HFFc6 (cell line): ENCODE data around the gene TACC2. TPM values are rescaled to one million over a fixed set of nuclear protein-coding genes. Genes with fewer than 3 reads are reported as not detected.

Experiments
- DNase-seq: peaks from one replicate; pipeline ENCODE4 v3.0.0-alpha.2; 2018
- H3K27ac Mint-ChIP-seq: 2 replicates; pipeline ENCODE4 v1.8.0; 2020; ENCODE audit warnings: mild to moderate bottlenecking, mixed read lengths
- H3K27me3 Mint-ChIP-seq: 2 replicates; pipeline ENCODE4 v1.8.0; 2021; ENCODE audit warnings: mild to moderate bottlenecking, moderate library complexity, mixed read lengths; ENCODE audit not compliant: insufficient read depth
- H3K36me3 Mint-ChIP-seq: 2 replicates; pipeline ENCODE4 v1.8.0; 2021; ENCODE audit warnings: low read depth, mixed read lengths
- H3K4me1 Mint-ChIP-seq: 2 replicates; pipeline ENCODE4 v1.8.0; 2020; ENCODE audit warnings: low read depth, mixed read lengths
- H3K4me3 Mint-ChIP-seq: 2 replicates; pipeline ENCODE4 v1.8.0; 2020; ENCODE audit warnings: mild to moderate bottlenecking, moderate library complexity, mixed read lengths
- H3K9me3 Mint-ChIP-seq: 2 replicates; pipeline ENCODE4 v1.8.0; 2020; ENCODE audit warnings: mild to moderate bottlenecking, mixed read lengths
- total RNA-seq, 6 experiments: library from RNA; stranded (reverse); fragmentation: NEBNext Ultra II Directional; extraction: Animal tissue kit (Norgen Biotek cat#: 25700); gene quantifications; 2 replicates in 1 of 6; 3 replicates in 5 of 6; pipeline ENCODE4 v1.2.3, GENCODE V29; 2021
- TF ChIP-seq, protein P1 (sequence below): fragments of 200-600 bp; sonication (generic); IDR thresholded peaks from 2 replicates; pipeline ENCODE4 v1.5.0; 2021; ENCODE audit warnings: antibody characterized with exemption, mild to moderate bottlenecking

Gene TACC2
- total RNA-seq, 6 experiments from 2014 or later, result 15.9 to 19.5 (median 17.5) TPM

DNA sequence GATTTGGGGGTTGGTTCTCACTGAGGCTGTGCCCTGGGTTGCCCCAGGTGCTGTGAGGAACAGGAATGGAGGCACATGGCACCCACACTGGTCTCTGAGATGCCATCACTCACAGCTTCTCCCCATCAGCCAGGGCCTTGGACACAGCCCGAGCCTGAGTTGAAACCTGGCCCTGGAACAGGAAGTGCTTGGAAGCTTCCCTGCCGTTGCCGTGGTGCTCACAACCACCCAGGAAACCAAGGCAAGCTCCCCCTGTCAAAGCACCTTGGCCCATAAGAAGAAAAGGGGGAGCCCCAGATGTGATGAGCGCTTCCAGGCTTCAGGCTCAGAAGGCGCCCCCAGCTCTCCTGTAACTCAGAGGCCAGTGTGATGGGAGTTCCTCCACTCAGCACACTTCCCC is 282.1 kb downstream of the TACC2 start, which contains the start of gene BTBD16:
Gene BTBD16, plus strand, starts transcription at position 221 of the 400 bp plus-strand sequence. CDS start 3,786 bp downstream, outside the sequence.
- Mint-ChIP-seq H3K4me1 (peaks cover 8% of the 10 kb centered on the region), H3K4me3 (no peak within 1 kb of the TSS), H3K9me3 (no peaks in the 10 kb centered on the region), H3K36me3 (no peaks in the 10 kb centered on the region), H3K27me3 (no peaks in the 10 kb centered on the region), H3K27ac (no peak within 1 kb of the TSS)
- TF ChIP-seq, protein P1, sequence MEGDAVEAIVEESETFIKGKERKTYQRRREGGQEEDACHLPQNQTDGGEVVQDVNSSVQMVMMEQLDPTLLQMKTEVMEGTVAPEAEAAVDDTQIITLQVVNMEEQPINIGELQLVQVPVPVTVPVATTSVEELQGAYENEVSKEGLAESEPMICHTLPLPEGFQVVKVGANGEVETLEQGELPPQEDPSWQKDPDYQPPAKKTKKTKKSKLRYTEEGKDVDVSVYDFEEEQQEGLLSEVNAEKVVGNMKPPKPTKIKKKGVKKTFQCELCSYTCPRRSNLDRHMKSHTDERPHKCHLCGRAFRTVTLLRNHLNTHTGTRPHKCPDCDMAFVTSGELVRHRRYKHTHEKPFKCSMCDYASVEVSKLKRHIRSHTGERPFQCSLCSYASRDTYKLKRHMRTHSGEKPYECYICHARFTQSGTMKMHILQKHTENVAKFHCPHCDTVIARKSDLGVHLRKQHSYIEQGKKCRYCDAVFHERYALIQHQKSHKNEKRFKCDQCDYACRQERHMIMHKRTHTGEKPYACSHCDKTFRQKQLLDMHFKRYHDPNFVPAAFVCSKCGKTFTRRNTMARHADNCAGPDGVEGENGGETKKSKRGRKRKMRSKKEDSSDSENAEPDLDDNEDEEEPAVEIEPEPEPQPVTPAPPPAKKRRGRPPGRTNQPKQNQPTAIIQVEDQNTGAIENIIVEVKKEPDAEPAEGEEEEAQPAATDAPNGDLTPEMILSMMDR, result no peak
- DNase-seq, result no peak

DNA sequence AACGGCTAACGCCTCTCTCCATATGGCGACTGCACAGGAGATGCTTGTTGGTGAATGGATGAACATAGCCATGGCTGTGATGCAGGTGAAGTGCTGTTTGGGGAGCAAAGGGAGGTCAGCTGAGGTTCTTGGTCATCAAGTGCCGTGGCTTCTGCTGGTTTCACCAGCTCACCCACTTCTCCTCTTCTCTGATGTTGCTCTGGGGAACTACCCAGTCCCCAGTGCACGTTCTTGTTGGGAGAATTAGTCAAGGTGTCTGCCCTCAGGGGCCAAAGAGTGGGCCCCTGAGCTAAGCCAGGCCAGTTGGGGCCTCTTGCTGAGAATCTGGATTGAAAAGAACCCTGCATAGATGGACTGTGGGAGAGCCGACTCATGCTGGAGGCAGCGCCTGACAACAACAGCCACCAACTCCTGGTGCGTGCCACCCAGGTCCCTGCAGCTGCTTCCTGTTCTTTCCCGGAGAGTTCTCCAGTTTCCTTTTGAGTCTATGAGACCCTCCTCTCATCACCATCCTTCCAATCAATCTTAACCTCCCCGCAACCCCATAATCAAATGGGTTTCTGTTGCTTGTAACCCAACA is 285.1 kb downstream of the TACC2 start:
- no peaks in the 10 kb centered on the region for H3K36me3 Mint-ChIP-seq
- peaks cover 15% of the 10 kb centered on the region for H3K4me1 Mint-ChIP-seq
- no peak for DNase-seq
- H3K27me3 Mint-ChIP-seq, result peaks cover 2% of the 10 kb centered on the region; the same call in 1 of the 2 replicates
- no peaks in the 10 kb centered on the region for H3K9me3 Mint-ChIP-seq
- no peak overlapping the region for H3K4me3 Mint-ChIP-seq
- TF ChIP-seq, protein P1, result no peak
- no peak overlapping the region for H3K27ac Mint-ChIP-seq

DNA sequence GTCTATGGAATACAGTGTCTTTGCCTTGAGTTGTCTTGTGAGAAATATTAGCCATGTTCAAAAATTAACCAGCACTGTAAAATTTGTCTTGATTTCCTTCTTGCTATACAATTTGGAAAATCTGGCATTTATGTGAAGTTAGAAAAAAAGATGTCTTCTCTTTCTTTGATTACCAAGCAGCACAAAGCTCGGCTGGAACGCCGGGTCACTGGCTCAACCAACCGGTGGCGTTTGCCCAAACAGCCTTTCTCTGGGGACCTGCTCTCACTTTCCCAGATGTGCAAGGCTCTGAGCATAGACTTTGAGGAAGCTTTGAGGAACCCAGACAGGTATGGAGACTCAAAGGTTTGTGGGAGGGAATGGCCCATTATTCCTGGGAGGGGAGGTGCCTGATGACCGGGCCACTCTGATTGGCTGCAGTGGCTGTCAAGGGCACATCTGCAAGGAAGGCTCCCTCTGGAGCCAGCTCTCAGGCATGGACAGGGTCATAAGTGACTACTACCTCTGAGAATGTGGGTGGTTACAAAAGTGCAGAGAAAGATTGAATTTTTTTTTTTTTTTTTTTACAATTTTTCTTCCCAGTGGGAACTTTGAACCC is 287.7 kb downstream of the TACC2 start:
- H3K27ac Mint-ChIP-seq, result no peak overlapping the region
- peaks cover 2% of the 10 kb centered on the region; the same call in 1 of the 2 replicates for H3K27me3 Mint-ChIP-seq
- DNase-seq, result peak; percentile 65
- no peaks in the 10 kb centered on the region for H3K9me3 Mint-ChIP-seq
- no peak overlapping the region for H3K4me3 Mint-ChIP-seq
- H3K36me3 Mint-ChIP-seq, result no peaks in the 10 kb centered on the region
- TF ChIP-seq, protein P1, result no peak
- H3K4me1 Mint-ChIP-seq, result peaks cover 27% of the 10 kb centered on the region

DNA sequence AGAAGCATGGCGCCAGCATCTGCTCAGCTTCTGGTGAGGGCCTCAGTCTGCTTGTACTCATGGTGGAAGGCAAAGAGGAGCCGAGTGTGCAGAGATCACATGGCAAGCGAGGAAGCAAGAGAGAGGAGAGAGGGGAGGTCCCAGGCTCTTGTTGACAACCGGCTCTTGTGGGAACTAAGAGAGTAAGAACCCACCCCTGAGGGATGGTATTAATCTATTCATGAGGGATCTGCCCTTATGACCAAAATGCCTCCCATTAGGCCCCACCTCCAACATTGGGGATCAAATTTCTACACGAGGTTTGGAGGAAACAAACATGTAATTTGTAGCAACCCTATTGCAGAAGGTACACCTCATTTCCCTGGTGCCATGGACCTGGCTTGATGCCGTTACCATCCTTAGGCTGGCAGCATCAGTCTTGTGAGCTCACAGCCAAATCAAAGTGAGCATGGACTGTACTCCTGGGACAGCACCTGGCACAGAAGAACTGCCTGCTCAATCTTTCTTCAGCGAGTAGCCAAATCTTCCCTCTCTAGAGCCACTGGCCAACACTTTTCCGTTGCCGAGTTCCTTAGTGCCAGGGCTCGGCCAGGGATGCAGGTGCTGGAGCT is 288.7 kb downstream of the TACC2 start:
- H3K4me1 Mint-ChIP-seq, result peaks cover 36% of the 10 kb centered on the region
- peaks cover 3% of the 10 kb centered on the region; the same call in 1 of the 2 replicates for H3K27me3 Mint-ChIP-seq
- H3K9me3 Mint-ChIP-seq, result no peaks in the 10 kb centered on the region
- no peak for DNase-seq
- no peak overlapping the region for H3K4me3 Mint-ChIP-seq
- TF ChIP-seq, protein P1, result no peak
- no peak overlapping the region for H3K27ac Mint-ChIP-seq
- H3K36me3 Mint-ChIP-seq, result no peaks in the 10 kb centered on the region

DNA sequence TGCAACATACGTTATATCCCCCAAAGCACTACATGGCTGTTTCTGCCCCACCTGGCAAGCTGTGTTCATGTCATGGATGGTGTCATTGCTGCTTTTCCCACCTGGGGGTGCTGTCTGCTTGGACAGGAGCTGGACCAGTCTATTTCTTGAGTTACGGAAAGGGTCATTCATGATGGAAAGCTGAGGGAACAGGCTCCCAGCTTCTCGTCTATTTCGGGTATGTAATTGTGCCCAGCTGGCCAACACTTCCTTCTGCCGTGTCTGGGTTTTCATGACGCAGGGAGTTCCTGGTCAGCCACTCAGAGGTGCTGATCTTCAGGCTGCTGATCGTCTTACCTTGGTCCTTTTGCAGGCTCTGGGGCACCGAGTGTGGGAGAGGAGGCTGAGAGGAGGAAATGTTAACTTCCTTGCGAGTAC is 290.8 kb downstream of the TACC2 start:
- DNase-seq, result peak; percentile 55
- H3K36me3 Mint-ChIP-seq, result no peaks in the 10 kb centered on the region
- H3K4me3 Mint-ChIP-seq, result peak overlapping the region; percentile 22; the same call in 1 of the 2 replicates

More for the DNA sequence above, 290.8 kb downstream of the TACC2 start:
- TF ChIP-seq, protein P1, result peak; percentile 82
- Mint-ChIP-seq H3K4me1 (peaks cover 41% of the 10 kb centered on the region), H3K27me3 (peaks cover 3% of the 10 kb centered on the region; the same call in 1 of the 2 replicates), H3K9me3 (no peaks in the 10 kb centered on the region), H3K27ac (no peak overlapping the region)
